ENCODE data around the gene COL4A6. TPM values are rescaled to one million over a fixed set of nuclear protein-coding genes. Genes with fewer than 3 reads are reported as not detected.

Gene COL4A6
- total and polyA plus RNA-seq, 2 of the 4 experiments (the other 2 are of a cell fraction) = 0.36 to 0.74 TPM

DNA sequence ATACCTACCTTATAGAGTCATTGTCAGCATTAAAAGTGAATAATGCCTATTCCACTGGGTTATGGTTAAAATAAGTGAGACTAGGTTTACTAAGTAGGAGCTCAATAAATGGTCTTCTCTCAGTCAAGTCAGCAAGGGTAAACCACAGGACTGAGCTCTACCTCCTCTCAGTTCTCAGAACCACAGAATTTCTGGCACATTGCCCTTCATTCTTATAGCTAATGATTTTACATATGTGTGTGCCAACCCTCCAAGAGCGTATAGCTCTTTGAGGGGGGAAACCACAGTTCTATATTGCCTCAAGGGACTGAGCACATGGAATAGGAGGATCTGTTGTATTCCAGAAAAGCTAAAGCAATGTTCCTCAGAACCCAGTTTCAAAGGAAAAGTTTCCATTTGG is 221.8 kb downstream of the COL4A6 start:
- Histone ChIP-seq H4K5ac (ENCODE audit: low read depth, low read length) (no peak overlapping the region), H2AFZ (replicated peaks; ENCODE audit: low read length, poor library complexity) (no peak overlapping the region), H3K9me1 (ENCODE audit: insufficient read depth, low read length) (no peaks in the 10 kb centered on the region; the same call in 1 of the 2 replicates), H2AK9ac (replicated peaks; ENCODE audit: low read depth, low read length, poor library complexity) (no peak overlapping the region), H3K36me3 (ENCODE audit: control insufficient read depth, insufficient read depth, low read length) (no peaks in the 10 kb centered on the region), H3K18ac (ENCODE audit: low read depth, low read length) (no peak overlapping the region; the same call in none of the 2 replicates), H3K4me1 (ENCODE audit: control insufficient read depth, insufficient read depth, low read length) (peaks cover 2% of the 10 kb centered on the region; the same call in 1 of the 2 replicates), H4K20me1 (ENCODE audit: insufficient read depth, low read length) (no peaks in the 10 kb centered on the region), H3K23ac (ENCODE audit: low read depth, low read length) (no peak overlapping the region), H2AK5ac (ENCODE audit: low read depth, low read length) (no peak overlapping the region), H3K4me2 (ENCODE audit: low read depth, low read length) (peak overlapping the region; percentile 25; the same call in 1 of the 2 replicates), H2BK15ac (ENCODE audit: low read depth, low read length) (no peak overlapping the region), H4K91ac (ENCODE audit: insufficient read depth, low read depth, low read length) (no peak overlapping the region), H4K8ac (ENCODE audit: low read depth in 2 of 2, low read length in 2 of 2) (no peak overlapping the region), H3K9me3 (ENCODE audit: control insufficient read depth, insufficient read depth, low read length) (no peaks in the 10 kb centered on the region), H2BK5ac (ENCODE audit: low read depth, low read length, poor library complexity, severe bottlenecking) (no peak overlapping the region), H3K14ac (replicated peaks; ENCODE audit: low read depth, low read length) (no peak overlapping the region), H2BK20ac (ENCODE audit: low read depth, low read length) (no peak overlapping the region), H2BK120ac (ENCODE audit: low read depth, low read length) (no peak overlapping the region; the same call in 1 of the 2 replicates), H3K56ac (ENCODE audit: extremely low read depth, insufficient read depth, low read length) (no peak overlapping the region), H3K79me1 (ENCODE audit: low read depth in 1 of 2, low read length in 2 of 2) (no peaks in the 10 kb centered on the region), H3K4ac (ENCODE audit: low read depth, low read length) (no peak overlapping the region), H3K4me3 (ENCODE audit: insufficient read depth, low read depth, low read length) (no peak overlapping the region), H3K9ac (ENCODE audit: low read depth, low read length) (no peak overlapping the region), H3K27ac (ENCODE audit: insufficient read depth, low read length) (no peak overlapping the region), H3K27me3 (ENCODE audit: control insufficient read depth, insufficient read depth, low read length) (peaks cover 14% of the 10 kb centered on the region)
- intact Hi-C loops (cut with micrococcal nuclease) (no loop called here), dilution Hi-C loops (cut with HindIII; ENCODE audit: low sequenced_read_pairs, unreplicated experiment) (no loop called here), in situ Hi-C loops (cut with MboI; ENCODE audit: low sequenced_read_pairs) (no loop called here)
- CTCF ChIA-PET = interaction anchor here (1.1 kb wide), 1 partner anchor 8 kb away, joined by 3 read pairs; no protein-coding TSS in a partner anchor
- whole genome bisulfite sequencing, 2 experiments (ENCODE audit: extremely low coverage in 2 of 2, insufficient read length in 1 of 2) = no CpG with 5 or more reads among the region's 1 CpG
- ATAC-seq (ENCODE audit: low read depth) = no peak
- no peak for TF ChIP-seq RCOR1 (IDR thresholded peaks at IDR 0.05; ENCODE audit: insufficient replicate concordance, low read length)
- TF ChIP-seq MAZ (IDR thresholded peaks at IDR 0.05; ENCODE audit: borderline replicate concordance, low read depth, low read length) = no peak
- TF ChIP-seq POLR2A (IDR thresholded peaks at IDR 0.05; ENCODE audit: low read depth, low read length) = no peak
- TF ChIP-seq, protein P1, sequence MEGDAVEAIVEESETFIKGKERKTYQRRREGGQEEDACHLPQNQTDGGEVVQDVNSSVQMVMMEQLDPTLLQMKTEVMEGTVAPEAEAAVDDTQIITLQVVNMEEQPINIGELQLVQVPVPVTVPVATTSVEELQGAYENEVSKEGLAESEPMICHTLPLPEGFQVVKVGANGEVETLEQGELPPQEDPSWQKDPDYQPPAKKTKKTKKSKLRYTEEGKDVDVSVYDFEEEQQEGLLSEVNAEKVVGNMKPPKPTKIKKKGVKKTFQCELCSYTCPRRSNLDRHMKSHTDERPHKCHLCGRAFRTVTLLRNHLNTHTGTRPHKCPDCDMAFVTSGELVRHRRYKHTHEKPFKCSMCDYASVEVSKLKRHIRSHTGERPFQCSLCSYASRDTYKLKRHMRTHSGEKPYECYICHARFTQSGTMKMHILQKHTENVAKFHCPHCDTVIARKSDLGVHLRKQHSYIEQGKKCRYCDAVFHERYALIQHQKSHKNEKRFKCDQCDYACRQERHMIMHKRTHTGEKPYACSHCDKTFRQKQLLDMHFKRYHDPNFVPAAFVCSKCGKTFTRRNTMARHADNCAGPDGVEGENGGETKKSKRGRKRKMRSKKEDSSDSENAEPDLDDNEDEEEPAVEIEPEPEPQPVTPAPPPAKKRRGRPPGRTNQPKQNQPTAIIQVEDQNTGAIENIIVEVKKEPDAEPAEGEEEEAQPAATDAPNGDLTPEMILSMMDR (conservative IDR thresholded peaks at IDR 0.05; ENCODE audit: low read depth, low read length) = no peak
- no peak for TF ChIP-seq BHLHE40 (IDR thresholded peaks at IDR 0.05; ENCODE audit: low read depth, low read length)
- no peak for TF ChIP-seq SMC3 (IDR thresholded peaks at IDR 0.05; ENCODE audit: low read depth, low read length)
- TF ChIP-seq CEBPB (IDR thresholded peaks at IDR 0.05; ENCODE audit: low read depth, low read length) = no peak
- TF ChIP-seq FOS (IDR thresholded peaks at IDR 0.05; ENCODE audit: low read depth, low read length) = no peak
- TF ChIP-seq CHD1 (IDR thresholded peaks at IDR 0.05; ENCODE audit: low read depth, low read length) = no peak
- no peak for TF ChIP-seq NFE2L2 (IDR thresholded peaks at IDR 0.05; ENCODE audit: low read depth, low read length)
- TF ChIP-seq, protein P2, sequence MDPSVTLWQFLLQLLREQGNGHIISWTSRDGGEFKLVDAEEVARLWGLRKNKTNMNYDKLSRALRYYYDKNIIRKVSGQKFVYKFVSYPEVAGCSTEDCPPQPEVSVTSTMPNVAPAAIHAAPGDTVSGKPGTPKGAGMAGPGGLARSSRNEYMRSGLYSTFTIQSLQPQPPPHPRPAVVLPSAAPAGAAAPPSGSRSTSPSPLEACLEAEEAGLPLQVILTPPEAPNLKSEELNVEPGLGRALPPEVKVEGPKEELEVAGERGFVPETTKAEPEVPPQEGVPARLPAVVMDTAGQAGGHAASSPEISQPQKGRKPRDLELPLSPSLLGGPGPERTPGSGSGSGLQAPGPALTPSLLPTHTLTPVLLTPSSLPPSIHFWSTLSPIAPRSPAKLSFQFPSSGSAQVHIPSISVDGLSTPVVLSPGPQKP (IDR thresholded peaks at IDR 0.05; ENCODE audit: borderline replicate concordance, low read depth, low read length) = no peak
- TF ChIP-seq, protein P3, sequence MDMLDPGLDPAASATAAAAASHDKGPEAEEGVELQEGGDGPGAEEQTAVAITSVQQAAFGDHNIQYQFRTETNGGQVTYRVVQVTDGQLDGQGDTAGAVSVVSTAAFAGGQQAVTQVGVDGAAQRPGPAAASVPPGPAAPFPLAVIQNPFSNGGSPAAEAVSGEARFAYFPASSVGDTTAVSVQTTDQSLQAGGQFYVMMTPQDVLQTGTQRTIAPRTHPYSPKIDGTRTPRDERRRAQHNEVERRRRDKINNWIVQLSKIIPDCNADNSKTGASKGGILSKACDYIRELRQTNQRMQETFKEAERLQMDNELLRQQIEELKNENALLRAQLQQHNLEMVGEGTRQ (IDR thresholded peaks at IDR 0.05; ENCODE audit: low read depth, low read length) = no peak
- TF ChIP-seq MXI1 (IDR thresholded peaks at IDR 0.05; ENCODE audit: borderline replicate concordance, low read depth, low read length) = no peak
- no TSS peak for BruUV-seq (replicated peaks)
- DNase-seq = no peak
- POLR2A ChIA-PET (ENCODE audit: unreplicated experiment) = no interaction called here
